Upper lobe of left lung (tissue), 6 donors: ENCODE results near the gene GNAZ. TPM values are rescaled to one million over a fixed set of nuclear protein-coding genes. Genes with fewer than 3 reads are reported as not detected.
A peak's percentile ranks its signal among the peaks of the same experiment; 100 is the strongest.

Experiments
- ATAC-seq, 2 donors: fragments of 200-7000 bp; cut with Tn5 transposase; one replicate each; pipeline ENCODE4 v1.9.1; 2022; ENCODE audit warnings: mild to moderate bottlenecking in 2 of 2, moderate library complexity in 2 of 2; ENCODE audit not compliant: low FRiP score in 2 of 2
- DNase-seq, 2 donors: peaks; one replicate each; pipeline ENCODE4 v3.0.0-alpha.2; 2019 to 2020
- H3K27ac ChIP-seq, 4 donors: fragments of 200-600 bp; sonication (generic); one replicate each; pipeline ENCODE4 v1.5.1; 2016 to 2019
- H3K27me3 ChIP-seq, 4 donors: fragments of 200-600 bp; sonication (generic); one replicate each; pipeline ENCODE4 v1.5.1; 2017 to 2019
- H3K36me3 ChIP-seq, 4 donors: fragments of 200-600 bp; sonication (generic); one replicate each; pipeline ENCODE4 v1.5.1; 2016 to 2019
- H3K4me1 ChIP-seq, 4 donors: fragments of 200-600 bp; sonication (generic); one replicate each; pipeline ENCODE4 v1.5.1; 2018 to 2019
- H3K4me3 ChIP-seq, 4 donors: fragments of 200-600 bp; sonication (generic); one replicate each; pipeline ENCODE4 v1.5.1; 2017 to 2019; ENCODE audit warnings: mild to moderate bottlenecking in 2 of 4, moderate library complexity in 1 of 4
- H3K9me3 ChIP-seq, 4 donors: fragments of 200-600 bp; sonication (generic); one replicate each; pipeline ENCODE4 v1.5.1; 2018 to 2019
- CTCF ChIP-seq, 6 experiments: fragments of 450-650 bp in 4 of 6; fragments of 200-600 bp in 2 of 6; sonication (generic) in 2 of 6; IDR thresholded peaks; one replicate each; pipeline ENCODE4 v1.5.1; 2016 to 2019; ENCODE audit warnings: antibody characterized with exemption in 6 of 6
- EP300 ChIP-seq, 4 donors: sonication (generic); formaldehyde crosslinking; IDR thresholded peaks; one replicate each; pipeline ENCODE4 v1.5.1; 2017; ENCODE audit warnings: antibody characterized with exemption in 4 of 4, control low read depth in 2 of 4
- POLR2A ChIP-seq, 4 donors: fragments of 450-650 bp; IDR thresholded peaks; one replicate each; pipeline ENCODE4 v1.5.1; 2016 to 2017; ENCODE audit warnings: antibody characterized with exemption in 4 of 4, mild to moderate bottlenecking in 2 of 4
- POLR2AphosphoS5 ChIP-seq, 2 donors: sonication (generic); formaldehyde crosslinking; IDR thresholded peaks; one replicate each; pipeline ENCODE4 v1.5.1; 2017; ENCODE audit warnings: antibody characterized with exemption in 2 of 2
- WGBS, 2 donors: methylation state at CpG; one replicate each; pipeline ENCODE4 v1.1.5; 2017 to 2018; 5-methylcytosine and 5-hydroxymethylcytosine counted together
- total RNA-seq, 6 donors: library from RNA; depleted of rRNA in 4 of 6; stranded (reverse); fragments of >200 nt in 4 of 6; gene quantifications; one replicate each; pipeline versions ENCODE4 v1.1.0 to v1.2.1, GENCODE V29; 2016 to 2021
- donor health status: DM: no; HTN: no; CAD: no; lungs with moderate emphysema.
- donor health status: DM: no; HTN: yes; CAD: no; lungs with severe emphysema.

The GNAZ gene
- total RNA-seq, 6 donors from 2014 or later: 0.80 to 7.3 (median 2.7) TPM; not detected in 1

GRCh38 chr22:23089633-23090456 lies 19.5 kb downstream of the GNAZ start:
- H3K27ac ChIP-seq: no peak overlapping the region
- 79 to 85% methylated on average over 3 to 14 of the region's 14 CpGs for WGBS, 2 donors
- H3K4me1 ChIP-seq: no peaks in the 10 kb centered on the region
- H3K9me3 ChIP-seq: no peaks in the 10 kb centered on the region
- TF ChIP-seq POLR2A (IDR thresholded peaks at IDR 0.05): no peak
- no peak for TF ChIP-seq CTCF (IDR thresholded peaks at IDR 0.05)
- TF ChIP-seq EP300 (IDR thresholded peaks at IDR 0.05): no peak
- TF ChIP-seq POLR2AphosphoS5 (IDR thresholded peaks at IDR 0.05): no peak
- no peak for DNase-seq
- ATAC-seq: no peak
- no peak overlapping the region for H3K4me3 ChIP-seq
- no peaks in the 10 kb centered on the region for H3K36me3 ChIP-seq
- H3K27me3 ChIP-seq: no peaks in the 10 kb centered on the region

GRCh38 chr22:23090457-23090835 lies 20.1 kb downstream of the GNAZ start:
- 74 to 84% methylated on average over 3 of the region's 3 CpGs for WGBS, 2 donors
- TF ChIP-seq EP300 (IDR thresholded peaks at IDR 0.05): no peak
- ATAC-seq (no peak), DNase-seq (no peak)
- Histone ChIP-seq H3K36me3 (no peaks in the 10 kb centered on the region), H3K27ac (no peak overlapping the region), H3K4me1 (no peaks in the 10 kb centered on the region), H3K27me3 (no peaks in the 10 kb centered on the region), H3K4me3 (no peak overlapping the region), H3K9me3 (no peaks in the 10 kb centered on the region)

DNA sequence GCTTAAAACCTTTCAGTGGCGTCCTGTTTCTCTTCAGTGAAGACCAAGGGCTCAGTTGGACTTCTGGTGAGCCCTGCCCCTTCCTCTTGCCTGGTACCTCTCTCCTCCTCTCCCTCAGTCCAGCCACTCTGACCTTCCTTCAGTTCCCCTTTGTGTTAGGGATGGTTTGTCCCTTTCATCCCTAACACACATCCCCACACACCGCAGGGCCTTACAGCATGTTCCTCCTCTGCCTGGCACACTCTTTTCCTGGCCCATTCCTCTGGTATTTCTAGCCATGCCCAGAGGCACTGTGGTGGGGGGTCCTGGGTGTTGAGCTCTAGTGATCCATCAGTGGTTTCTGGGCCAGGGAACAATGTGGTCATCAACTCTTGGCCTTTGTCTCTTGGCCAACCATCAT lies 21.4 kb downstream of the GNAZ start:
- TF ChIP-seq CTCF (IDR thresholded peaks at IDR 0.05): no peak
- TF ChIP-seq EP300 (IDR thresholded peaks at IDR 0.05): no peak
- DNase-seq: no peak
- H3K4me1 ChIP-seq: no peaks in the 10 kb centered on the region
- no peaks in the 10 kb centered on the region for H3K27me3 ChIP-seq
- 87 to 95% methylated on average over 2 of the region's 2 CpGs for WGBS, 2 donors
- no peak for ATAC-seq
- H3K36me3 ChIP-seq: no peaks in the 10 kb centered on the region
- no peak overlapping the region for H3K27ac ChIP-seq
- no peak overlapping the region for H3K4me3 ChIP-seq
- H3K9me3 ChIP-seq: no peaks in the 10 kb centered on the region

DNA sequence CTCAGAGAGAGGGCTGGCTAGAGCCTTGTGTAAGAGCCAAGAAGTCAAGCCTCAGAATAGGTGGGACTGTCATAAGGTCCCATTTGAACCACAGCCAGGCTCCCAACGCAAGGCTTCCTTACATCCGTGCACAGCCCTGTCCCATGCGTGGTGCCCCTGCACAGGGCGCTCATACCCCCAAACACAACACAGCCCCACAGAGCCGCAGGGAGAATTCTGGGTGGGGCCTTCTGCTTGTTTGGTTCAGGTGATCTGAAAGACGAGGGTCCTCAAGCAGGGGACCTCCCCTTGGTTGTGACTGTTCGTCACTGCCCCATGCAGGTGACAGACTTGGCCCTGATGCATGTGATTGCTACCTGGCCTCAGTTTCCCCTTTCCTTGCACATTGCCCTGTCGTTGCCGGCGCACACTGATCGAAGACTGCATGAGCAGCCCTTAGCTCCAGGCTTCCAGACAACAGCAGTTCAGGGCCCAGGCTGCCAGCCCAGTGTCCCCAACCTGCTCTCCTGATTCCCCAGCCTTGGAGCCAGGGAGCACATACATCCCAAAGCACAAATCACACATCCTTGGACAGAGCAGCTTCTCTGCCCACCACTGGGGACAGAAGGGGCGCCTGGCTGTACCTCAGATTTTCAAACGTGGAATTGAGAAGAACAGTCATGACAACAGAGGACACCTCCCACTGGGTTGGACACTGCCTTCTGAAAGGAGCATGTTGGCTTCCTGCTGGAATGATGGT lies 22.1 kb downstream of the GNAZ start:
- WGBS, 2 donors: 94 to 95% methylated on average over 5 to 13 of the region's 13 CpGs
- Histone ChIP-seq H3K9me3 (no peaks in the 10 kb centered on the region), H3K4me1 (no peaks in the 10 kb centered on the region), H3K27ac (no peak overlapping the region), H3K36me3 (no peaks in the 10 kb centered on the region), H3K4me3 (no peak overlapping the region), H3K27me3 (no peaks in the 10 kb centered on the region)
- DNase-seq: peak in 1 of 2 donors; percentile 32
- TF ChIP-seq EP300 (IDR thresholded peaks at IDR 0.05): no peak
- TF ChIP-seq POLR2AphosphoS5 (IDR thresholded peaks at IDR 0.05): no peak
- TF ChIP-seq CTCF (IDR thresholded peaks at IDR 0.05): no peak
- TF ChIP-seq POLR2A (IDR thresholded peaks at IDR 0.05): no peak
- ATAC-seq: no peak

GRCh38 chr22:23093051-23093788 lies 22.9 kb downstream of the GNAZ start:
- WGBS, 2 donors: 78 to 86% methylated on average over 13 to 14 of the region's 14 CpGs
- no peaks in the 10 kb centered on the region for H3K9me3 ChIP-seq
- no peaks in the 10 kb centered on the region for H3K27me3 ChIP-seq

More at GRCh38 chr22:23093051-23093788, 22.9 kb downstream of the GNAZ start:
- DNase-seq (peak in 1 of 2 donors; percentile 42), ATAC-seq (no peak)
- TF ChIP-seq CTCF (IDR thresholded peaks at IDR 0.05) (no peak), POLR2AphosphoS5 (IDR thresholded peaks at IDR 0.05) (no peak), POLR2A (IDR thresholded peaks at IDR 0.05) (no peak), EP300 (IDR thresholded peaks at IDR 0.05) (no peak)
- no peak overlapping the region for H3K4me3 ChIP-seq
- peaks cover 0 to 2% (median 1%) of the 10 kb centered on the region in 4 donors for H3K4me1 ChIP-seq
- H3K36me3 ChIP-seq: no peaks in the 10 kb centered on the region
- H3K27ac ChIP-seq: no peak overlapping the region
